SU-DHL-6 (cell line): ENCODE results near the gene RBM19.

Experiments used
- H2AFZ ChIP-seq: fragments of 200-600 bp; sonication (generic); 2 replicates; pipeline ENCODE4 v1.6.1; 2014; ENCODE audit warnings: low read depth, mild to moderate bottlenecking, moderate library complexity, mixed read lengths, antibody characterized with exemption, low read length; ENCODE audit not compliant: severe bottlenecking
- H3F3A ChIP-seq: fragments of 200-600 bp; shearing (Covaris generic); 2 replicates; pipeline ENCODE4 v1.6.0; 2016; ENCODE audit warnings: antibody characterized with exemption, mild to moderate bottlenecking; ENCODE audit not compliant: insufficient read depth
- H3K27ac ChIP-seq: fragments of 200-600 bp; sonication (generic); 2 replicates; pipeline ENCODE4 v1.5.1; 2016; ENCODE audit warnings: low read depth, mild to moderate bottlenecking, low read length, moderate library complexity, mixed read lengths
- H3K27me3 ChIP-seq: fragments of 200-600 bp; sonication (generic), shearing (Covaris generic); 2 replicates; pipeline ENCODE4 v1.6.0; 2014; ENCODE audit warnings: mild to moderate bottlenecking, low read length
- H3K36me3 ChIP-seq: fragments of 200-600 bp; sonication (generic); 2 replicates; pipeline ENCODE4 v1.6.1; 2014; ENCODE audit warnings: mild to moderate bottlenecking, low read length, mixed read lengths
- H3K4me2 ChIP-seq: fragments of 300-600, 200-600 bp; shearing (Covaris generic), sonication (generic); 2 replicates; pipeline ENCODE4 v1.6.0; 2014; ENCODE audit warnings: low read length, low read depth, mild to moderate bottlenecking; ENCODE audit not compliant: poor library complexity, severe bottlenecking
- H3K4me3 ChIP-seq: fragments of 200-600 bp; sonication (generic); 2 replicates; pipeline ENCODE4 v1.5.1; 2014; ENCODE audit warnings: antibody characterized with exemption, low read length, mild to moderate bottlenecking, mixed read lengths; ENCODE audit not compliant: insufficient read depth, poor library complexity, severe bottlenecking
- H3K79me2 ChIP-seq: fragments of 200-600 bp; sonication (generic); 2 replicates; pipeline ENCODE4 v1.6.1; 2014; ENCODE audit warnings: mild to moderate bottlenecking, low read length, moderate library complexity; ENCODE audit not compliant: insufficient read depth
- H3K9ac ChIP-seq: fragments of 200-600 bp; sonication (generic); 2 replicates; pipeline ENCODE4 v1.7.0; 2014; ENCODE audit warnings: mild to moderate bottlenecking, low read length
- H3K9me2 ChIP-seq: fragments of 200-600 bp; sonication (generic); replicated peaks from 2 replicates; pipeline ENCODE4 v1.6.1; 2014; ENCODE audit warnings: low read length; ENCODE audit not compliant: insufficient read depth
- H3K9me3 ChIP-seq: fragments of 200-600 bp; sonication (generic); 2 replicates; pipeline ENCODE4 v1.6.1; 2014; ENCODE audit warnings: low read length, mixed read lengths; ENCODE audit not compliant: insufficient read depth
- H4K20me1 ChIP-seq: fragments of 200-600 bp; sonication (generic); 2 replicates; pipeline ENCODE4 v1.6.1; 2014; ENCODE audit warnings: low read depth, mild to moderate bottlenecking, antibody characterized with exemption, low read length, moderate library complexity, mixed read lengths
- CTCF ChIP-seq: fragments of 200-600 bp; sonication (generic); IDR thresholded peaks from one replicate; pipeline ENCODE4 v1.5.1; 2017; ENCODE audit warnings: antibody characterized with exemption, mild to moderate bottlenecking, low read length, moderate library complexity; ENCODE audit not compliant: insufficient read depth, poor library complexity, severe bottlenecking
- EZH2phosphoT487 ChIP-seq: fragments of 200-600 bp; sonication (generic), shearing (Covaris generic); conservative IDR thresholded peaks from 2 replicates; pipeline ENCODE4 v1.6.1; 2018; ENCODE audit warnings: mild to moderate bottlenecking, antibody characterized with exemption, low read length, moderate library complexity, mixed read lengths

Gene RBM19

GRCh38 chr12:113983265-113983664 is 17.1 kb upstream of the RBM19 start:
- Histone ChIP-seq H3K9me3 (no peaks in the 10 kb centered on the region), H3K4me3 (no peak overlapping the region), H3K27ac (no peak overlapping the region), H3K4me2 (no peak overlapping the region), H3K27me3 (no peaks in the 10 kb centered on the region), H4K20me1 (no peaks in the 10 kb centered on the region), H3K9me2 (no peaks in the 10 kb centered on the region), H3K79me2 (no peaks in the 10 kb centered on the region), H3K36me3 (no peaks in the 10 kb centered on the region), H3F3A (no peaks in the 10 kb centered on the region), H3K9ac (no peak overlapping the region), H2AFZ (no peak overlapping the region)
- no peak for TF ChIP-seq EZH2phosphoT487
- TF ChIP-seq CTCF = no peak

GRCh38 chr12:113981876-113982275 is 15.8 kb upstream of the RBM19 start:
- H3K79me2 ChIP-seq = no peaks in the 10 kb centered on the region
- no peaks in the 10 kb centered on the region for H3K9me3 ChIP-seq
- no peak overlapping the region for H3K9ac ChIP-seq
- TF ChIP-seq CTCF (no peak), EZH2phosphoT487 (no peak)
- H3K4me2 ChIP-seq = no peak overlapping the region
- H3K4me3 ChIP-seq = no peak overlapping the region
- H3K27me3 ChIP-seq = no peaks in the 10 kb centered on the region
- H3K27ac ChIP-seq = no peak overlapping the region
- H3F3A ChIP-seq = no peaks in the 10 kb centered on the region
- H3K9me2 ChIP-seq = no peaks in the 10 kb centered on the region
- no peak overlapping the region for H2AFZ ChIP-seq
- no peaks in the 10 kb centered on the region for H3K36me3 ChIP-seq
- no peaks in the 10 kb centered on the region for H4K20me1 ChIP-seq

GRCh38 chr12:113980537-113981337 is 14.6 kb upstream of the RBM19 start:
- no peaks in the 10 kb centered on the region for H3K9me2 ChIP-seq
- H3K79me2 ChIP-seq = no peaks in the 10 kb centered on the region
- no peak overlapping the region for H3K4me3 ChIP-seq
- no peak overlapping the region for H3K9ac ChIP-seq
- no peaks in the 10 kb centered on the region for H3F3A ChIP-seq
- no peaks in the 10 kb centered on the region for H3K9me3 ChIP-seq
- TF ChIP-seq CTCF (peak; percentile 90), EZH2phosphoT487 (no peak)
- no peaks in the 10 kb centered on the region for H4K20me1 ChIP-seq
- no peak overlapping the region for H3K4me2 ChIP-seq
- no peak overlapping the region for H3K27ac ChIP-seq
- H2AFZ ChIP-seq = no peak overlapping the region
- no peaks in the 10 kb centered on the region for H3K27me3 ChIP-seq
- no peaks in the 10 kb centered on the region for H3K36me3 ChIP-seq
